NCI-H748 (cell line): ENCODE results near the gene UAP1L1.

Source experiments
- DNase-seq: peaks from one replicate; lab custom pipeline; 2025; ENCODE audit not compliant: unreplicated experiment; lab: John Stamatoyannopoulos, UW

The UAP1L1 gene

DNA sequence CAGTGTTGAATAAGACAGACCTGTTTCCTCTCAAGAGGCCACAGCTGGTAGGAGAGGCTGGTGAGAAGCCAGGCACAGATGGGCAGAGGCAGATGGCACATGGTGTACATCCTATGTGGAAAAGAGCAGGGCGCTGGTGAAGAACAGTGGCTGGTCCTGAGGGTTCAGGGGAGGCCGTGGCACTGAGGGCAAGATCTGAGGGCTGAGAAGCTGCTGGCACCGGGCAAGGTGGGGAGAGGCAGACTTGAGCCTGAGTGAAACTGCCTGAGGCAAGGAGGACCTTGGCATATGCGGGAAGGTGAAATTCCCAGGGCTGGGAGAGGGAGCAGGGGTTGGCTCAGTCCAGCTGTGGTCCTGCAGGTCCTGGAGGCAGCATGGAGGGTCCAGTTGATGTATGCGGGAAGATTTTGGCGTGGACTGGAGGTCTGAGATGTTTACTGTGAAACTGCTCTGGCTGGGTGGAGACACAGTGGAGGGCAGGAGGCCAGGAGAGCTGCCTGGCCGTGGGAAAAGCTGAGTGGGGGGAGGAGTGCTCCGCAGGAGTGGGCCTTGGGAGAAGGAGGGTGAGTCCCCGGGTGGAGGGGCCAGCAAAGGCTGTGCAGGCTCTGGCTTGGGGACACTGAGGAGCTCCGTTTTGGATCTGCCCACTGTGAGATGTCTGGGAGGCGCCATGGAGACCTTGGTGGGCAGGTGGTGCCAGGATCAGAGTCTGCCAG lies 12.1 kb downstream of the UAP1L1 start:
- no peak for DNase-seq

DNA sequence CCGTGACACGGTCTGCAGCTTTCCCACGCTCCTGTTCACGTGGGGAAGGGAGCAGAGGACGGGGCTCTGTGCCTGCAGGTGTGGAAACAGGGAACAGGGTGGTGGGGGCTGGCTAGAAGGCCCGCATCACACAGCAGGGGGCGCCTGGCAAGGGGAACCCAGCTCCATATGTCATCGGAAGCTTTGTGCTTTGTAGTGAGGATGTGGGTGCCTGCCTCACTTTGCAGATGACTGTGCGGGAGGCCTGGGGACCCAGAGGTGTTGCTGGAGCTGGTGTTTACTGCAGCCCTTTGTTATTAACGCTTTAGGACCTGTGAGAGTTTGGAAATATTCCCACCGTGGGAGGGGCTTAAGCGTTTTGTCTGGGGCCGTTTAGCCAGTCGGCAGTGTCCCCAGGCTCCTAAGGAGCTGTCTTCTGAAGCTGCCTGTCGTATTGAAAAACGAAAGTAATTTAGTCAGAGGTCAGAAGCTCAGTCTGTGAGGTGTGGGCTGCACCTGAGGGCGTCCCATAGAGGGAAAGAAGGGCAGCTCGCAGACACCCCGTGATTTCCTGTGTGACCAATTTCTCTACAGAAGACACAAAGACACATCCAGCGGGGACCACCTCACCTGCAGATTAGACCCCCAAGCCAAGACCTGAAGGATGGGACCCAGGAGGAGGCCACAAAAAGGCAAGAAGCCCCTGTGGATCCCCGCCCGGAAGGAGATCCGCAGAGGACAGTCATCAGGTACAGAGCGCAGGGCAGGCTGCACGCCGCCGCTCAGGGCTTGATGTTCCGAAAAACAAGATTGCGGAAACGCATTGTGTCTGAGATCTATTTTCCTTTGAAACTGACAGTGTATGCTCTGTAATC lies 18.6 kb downstream of the UAP1L1 start:
- no peak for DNase-seq

DNA sequence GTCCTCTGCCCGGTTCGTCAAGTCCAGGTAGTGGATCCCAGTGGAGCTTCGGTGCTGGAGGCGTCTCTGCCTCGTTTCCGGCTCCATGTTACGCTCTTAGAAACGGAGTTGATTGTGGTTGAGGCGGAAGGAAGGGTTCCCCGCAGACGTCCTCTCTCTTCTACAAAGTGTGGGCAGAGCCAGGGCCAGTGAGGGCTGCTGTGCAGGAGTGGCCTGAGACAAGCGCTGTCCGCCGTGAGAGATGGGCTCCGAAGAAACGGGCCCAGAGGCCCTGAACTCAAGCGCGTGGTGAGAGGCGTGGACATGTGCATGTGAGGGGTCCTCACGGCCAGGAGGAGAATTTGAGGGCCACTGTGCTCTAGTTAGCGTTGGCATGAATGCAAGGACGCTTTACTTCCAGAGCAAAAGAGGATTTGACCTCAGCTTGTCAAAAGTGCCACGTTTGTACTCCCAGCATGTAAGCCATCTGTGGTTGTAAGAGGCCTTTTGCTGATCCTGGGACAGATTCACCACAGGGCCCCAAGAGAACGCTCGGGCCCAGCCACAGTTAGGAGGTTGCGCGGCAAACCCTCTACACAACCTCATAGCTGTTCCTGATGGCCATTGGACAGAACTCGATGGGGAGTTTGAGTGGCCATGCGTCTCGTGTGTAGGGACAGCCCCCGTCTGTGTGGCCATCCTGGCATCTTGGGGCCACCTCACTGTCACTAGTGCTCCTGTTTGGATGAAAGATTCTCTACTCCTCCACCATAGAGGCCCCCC lies 19.6 kb downstream of the UAP1L1 start:
- DNase-seq = no peak

DNA sequence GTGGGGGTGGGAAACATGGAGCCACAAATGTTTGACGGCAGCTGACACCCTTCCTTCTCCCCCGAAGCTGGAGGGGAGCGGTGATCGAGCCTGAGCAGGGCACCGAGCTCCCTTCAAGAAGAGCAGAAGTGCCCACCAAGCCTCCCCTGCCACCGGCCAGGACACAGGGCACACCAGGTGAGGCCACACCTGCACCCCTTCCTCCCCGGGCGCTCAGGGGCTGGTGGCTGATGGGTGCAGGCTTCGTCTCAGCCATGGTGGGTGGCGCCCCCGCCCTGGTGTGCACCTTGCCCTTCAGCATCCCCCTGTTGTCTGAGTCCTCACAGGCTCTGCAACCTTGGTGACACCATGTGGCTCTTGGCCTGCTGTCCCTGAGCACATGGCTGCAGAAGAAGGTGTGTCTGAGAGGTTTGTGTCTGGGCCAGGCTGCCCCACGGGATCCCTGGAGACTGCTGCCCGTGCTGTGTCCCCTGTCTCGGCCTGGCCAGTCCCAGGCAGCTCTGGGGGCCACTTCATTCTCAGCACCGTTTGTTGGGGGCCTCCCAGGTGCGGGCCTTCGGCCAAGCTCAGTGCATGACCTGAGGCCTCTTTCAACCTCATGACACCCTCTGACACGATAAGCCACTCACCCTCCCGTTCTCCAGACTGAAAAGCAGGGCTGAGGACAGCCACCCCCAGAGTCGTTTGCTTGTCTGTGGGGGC lies 20.6 kb downstream of the UAP1L1 start:
- no peak for DNase-seq

DNA sequence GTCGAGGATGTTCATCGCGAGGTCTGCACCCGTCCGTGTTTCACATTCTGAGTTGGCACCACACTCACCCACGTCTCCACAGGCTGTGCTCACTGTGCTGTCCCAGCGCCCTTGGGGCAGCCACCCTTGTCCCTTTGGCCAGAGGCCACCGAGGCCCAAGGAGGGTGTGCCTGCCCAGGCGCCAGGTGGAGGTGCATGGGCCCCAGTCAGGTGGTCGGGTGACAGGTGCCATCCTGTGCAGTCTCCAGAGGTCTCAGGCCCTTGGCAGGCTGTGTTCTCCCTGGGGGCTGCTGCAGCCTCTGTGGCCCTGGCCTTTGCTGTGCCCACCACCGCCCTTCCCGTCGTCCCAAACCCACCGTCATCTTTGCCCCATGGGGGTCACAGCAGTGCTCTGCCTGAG lies 21.9 kb downstream of the UAP1L1 start:
- no peak for DNase-seq

DNA sequence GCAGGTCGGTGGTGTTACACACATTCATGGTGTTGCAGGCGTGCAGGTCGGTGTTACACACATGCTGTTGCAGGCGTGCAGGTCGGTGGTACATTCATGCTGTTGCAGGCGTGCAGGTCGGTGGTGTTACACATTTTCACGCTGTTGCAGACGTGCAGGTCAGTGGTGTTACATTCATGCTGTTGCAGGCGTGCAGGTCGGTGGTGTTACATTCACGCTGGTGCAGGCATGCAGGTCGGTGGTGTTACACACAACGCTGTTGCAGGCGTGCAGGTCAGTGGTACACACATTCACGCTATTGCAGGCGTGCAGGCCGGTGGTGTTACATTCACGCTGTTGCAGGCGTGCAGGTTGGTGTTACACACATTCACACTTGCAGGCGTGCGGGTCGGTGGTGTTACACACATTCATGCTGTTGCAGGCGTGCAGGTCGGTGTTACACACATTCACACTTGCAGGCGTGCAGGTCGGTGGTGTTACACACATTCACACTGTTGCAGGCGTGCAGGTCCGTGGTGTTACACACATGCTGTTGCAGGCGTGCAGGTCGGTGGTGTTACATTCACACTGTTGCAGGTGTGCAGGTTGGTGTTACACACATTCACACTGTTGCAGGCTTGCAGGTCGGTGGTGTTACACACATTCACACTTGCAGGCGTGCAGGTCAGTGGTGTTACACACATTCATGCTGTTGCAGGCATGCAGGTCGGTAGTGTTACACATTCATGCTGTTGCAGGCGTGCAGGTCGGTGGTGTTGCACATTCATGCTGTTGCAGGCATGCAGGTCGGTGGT lies 26.1 kb downstream of the UAP1L1 start:
- no peak for DNase-seq

DNA sequence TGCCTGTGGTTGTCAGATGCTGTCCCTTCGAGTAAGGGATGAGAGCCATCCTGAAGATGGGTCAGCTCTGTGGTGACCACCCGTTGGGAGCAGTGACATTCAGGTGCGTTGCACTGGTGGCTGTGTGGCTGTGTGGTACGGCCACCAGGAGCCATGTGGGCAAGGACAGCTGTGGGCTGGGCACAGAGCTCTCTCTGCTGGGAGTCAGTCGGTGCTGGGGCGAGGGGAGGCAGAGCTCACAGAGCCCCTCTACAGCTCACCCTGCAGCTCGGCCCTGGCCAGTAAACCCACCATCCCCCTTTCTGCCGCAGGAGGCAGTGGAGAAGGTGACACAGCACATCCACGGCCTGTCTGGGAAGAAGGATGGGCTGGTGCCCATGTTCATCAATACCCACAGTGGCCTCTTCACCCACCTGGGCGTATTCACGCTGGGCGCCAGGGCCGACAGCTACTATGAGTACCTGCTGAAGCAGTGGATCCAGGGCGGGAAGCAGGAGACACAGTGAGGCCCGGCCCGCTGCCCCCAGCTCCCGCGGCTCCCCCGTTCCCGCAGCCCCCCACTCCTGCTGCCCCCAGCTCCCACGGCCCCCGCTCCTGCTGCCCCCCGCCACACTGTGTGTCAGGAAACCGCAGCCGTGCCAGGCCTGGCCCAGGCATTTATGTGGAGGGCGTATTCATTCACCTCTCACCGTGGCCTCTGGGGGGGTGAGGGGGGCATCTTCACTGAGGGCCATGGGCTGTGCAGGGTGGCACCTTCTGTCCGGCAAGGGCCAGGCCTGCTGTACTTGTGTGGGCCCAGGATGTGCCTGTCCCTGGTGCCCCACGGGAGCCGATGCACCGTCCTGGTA lies 28.7 kb downstream of the UAP1L1 start:
- no peak for DNase-seq

- DNase-seq = no peak
Measured at GRCh38 chr9:137106662-137107250, 29.4 kb downstream of the UAP1L1 start.

- no peak for DNase-seq
Measured at GRCh38 chr9:137107312-137107921, 30.1 kb downstream of the UAP1L1 start.

GRCh38 chr9:137107982-137108381 lies 30.7 kb downstream of the UAP1L1 start:
- no peak for DNase-seq

DNA sequence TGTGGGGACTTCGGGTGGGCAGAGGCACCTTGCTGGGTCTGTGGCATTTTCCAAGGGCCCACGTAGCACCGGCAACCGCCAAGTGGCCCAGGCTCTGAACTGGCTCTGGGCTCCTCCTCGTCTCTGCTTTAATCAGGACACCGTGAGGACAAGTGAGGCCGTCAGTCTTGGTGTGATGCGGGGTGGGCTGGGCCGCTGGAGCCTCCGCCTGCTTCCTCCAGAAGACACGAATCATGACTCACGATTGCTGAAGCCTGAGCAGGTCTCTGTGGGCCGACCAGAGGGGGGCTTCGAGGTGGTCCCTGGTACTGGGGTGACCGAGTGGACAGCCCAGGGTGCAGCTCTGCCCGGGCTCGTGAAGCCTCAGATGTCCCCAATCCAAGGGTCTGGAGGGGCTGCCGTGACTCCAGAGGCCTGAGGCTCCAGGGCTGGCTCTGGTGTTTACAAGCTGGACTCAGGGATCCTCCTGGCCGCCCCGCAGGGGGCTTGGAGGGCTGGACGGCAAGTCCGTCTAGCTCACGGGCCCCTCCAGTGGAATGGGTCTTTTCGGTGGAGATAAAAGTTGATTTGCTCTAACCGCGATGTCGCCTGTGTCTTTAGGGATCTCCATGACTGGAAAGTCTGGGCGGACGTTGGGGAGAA lies 31.4 kb downstream of the UAP1L1 start:
- DNase-seq = no peak

GRCh38 chr9:137109250-137110146 lies 32.2 kb downstream of the UAP1L1 start:
- DNase-seq = no peak

DNA sequence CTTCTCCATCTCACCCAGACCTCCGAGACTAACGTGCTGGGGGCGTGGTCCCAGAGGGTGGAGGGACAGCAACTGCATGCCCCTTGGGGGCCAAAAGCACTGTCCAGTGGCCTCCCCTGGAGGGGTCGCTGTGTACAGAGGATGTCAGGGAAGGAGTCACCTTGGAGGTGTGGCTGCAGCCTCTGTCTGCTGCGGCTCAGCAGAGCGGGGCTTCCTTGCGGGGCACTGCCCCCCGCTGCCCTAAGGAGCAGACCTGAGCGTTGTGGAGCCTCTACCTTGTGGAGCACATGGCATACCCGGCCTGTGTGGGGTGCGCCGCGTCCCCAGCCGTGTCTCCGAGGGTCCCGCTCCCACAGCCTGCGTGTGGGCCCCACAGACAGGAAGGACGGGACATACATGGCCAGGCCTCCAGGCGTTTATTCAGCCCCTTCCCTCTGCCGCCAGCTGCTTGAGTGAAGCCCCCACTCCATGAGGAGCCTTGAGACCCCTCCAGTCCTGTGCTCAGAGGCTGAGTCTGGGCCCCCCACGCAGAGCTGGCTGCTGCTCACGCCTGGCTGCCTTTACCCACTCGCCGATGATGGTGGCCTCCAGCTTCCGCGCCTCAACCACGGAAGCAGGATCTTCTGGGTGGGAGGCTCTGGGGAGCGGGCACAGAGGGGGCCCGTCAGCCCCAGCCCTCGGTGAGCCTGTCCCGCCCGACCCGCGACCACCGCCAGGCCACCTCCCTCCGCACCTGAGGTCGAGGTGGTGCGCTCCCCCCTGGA lies 33.0 kb downstream of the UAP1L1 start:
- DNase-seq = no peak

- DNase-seq = no peak
Measured at GRCh38 chr9:137110911-137111787, 33.8 kb downstream of the UAP1L1 start.

DNA sequence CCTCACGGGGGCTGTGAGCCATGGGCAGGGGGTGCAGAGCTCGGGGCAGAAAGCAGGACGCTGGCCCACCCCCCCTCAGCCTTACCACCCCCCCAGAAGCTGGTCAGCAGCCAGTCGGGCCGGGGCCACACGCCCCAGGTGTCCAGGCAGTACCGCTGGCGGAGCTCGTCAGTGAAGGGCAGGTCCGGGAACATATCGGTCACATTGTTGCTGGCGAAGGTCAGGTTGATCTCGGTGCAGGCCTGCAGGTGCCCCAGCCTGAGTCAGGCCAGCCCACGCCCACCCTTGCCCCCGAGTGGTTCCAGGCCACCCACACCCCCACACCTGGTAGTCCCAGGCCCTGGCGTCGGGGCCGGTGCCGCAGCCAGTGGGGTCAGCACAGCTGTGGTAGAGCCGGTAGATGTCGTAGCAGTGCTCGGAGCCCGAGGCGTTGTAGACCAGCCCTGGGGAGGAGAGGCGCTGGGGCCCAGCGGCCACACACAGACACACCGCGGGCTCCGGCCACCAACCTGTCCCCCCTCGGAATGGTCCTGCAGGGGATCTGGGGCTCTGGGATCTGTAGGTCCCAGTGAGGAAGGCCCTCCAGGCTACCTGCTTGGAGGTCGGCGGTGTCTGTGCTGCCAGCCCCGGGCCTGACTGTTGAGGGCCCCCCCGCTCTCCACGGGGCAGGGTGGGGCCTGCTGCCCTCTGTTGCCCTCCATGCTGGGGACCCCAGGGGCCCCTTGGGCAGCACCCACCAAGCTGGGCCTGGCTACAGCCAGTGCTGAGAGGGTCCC lies 34.7 kb downstream of the UAP1L1 start:
- no peak for DNase-seq
